ENCODE results near the gene SPATA9. TPM values are rescaled to one million over a fixed set of nuclear protein-coding genes. Genes with fewer than 3 reads are reported as not detected.

Gene SPATA9
- total RNA-seq, 1 donor from 2014 or later: not detected

GRCh38 chr5:95723632-95724369 lies 41.0 kb upstream of the SPATA9 start:
- no peak for TF ChIP-seq CTCF (conservative IDR thresholded peaks at IDR 0.05; ENCODE audit: low read depth, low read length)
- H3K4me3 ChIP-seq (ENCODE audit: low read depth, low read length): no peak overlapping the region
- no peak for DNase-seq (ENCODE audit: low read depth)

GRCh38 chr5:95721582-95722295 lies 38.9 kb upstream of the SPATA9 start:
- DNase-seq (ENCODE audit: low read depth): no peak
- H3K4me3 ChIP-seq (ENCODE audit: low read depth, low read length): no peak overlapping the region
- no peak for TF ChIP-seq CTCF (conservative IDR thresholded peaks at IDR 0.05; ENCODE audit: low read depth, low read length)

GRCh38 chr5:95720094-95720786 lies 37.4 kb upstream of the SPATA9 start:
- no peak for TF ChIP-seq CTCF (conservative IDR thresholded peaks at IDR 0.05; ENCODE audit: low read depth, low read length)
- DNase-seq (ENCODE audit: low read depth): no peak
- H3K4me3 ChIP-seq (ENCODE audit: low read depth, low read length): no peak overlapping the region

GRCh38 chr5:95718738-95719137 lies 35.9 kb upstream of the SPATA9 start:
- no peak overlapping the region for H3K4me3 ChIP-seq (ENCODE audit: low read depth, low read length)
- DNase-seq (ENCODE audit: low read depth): no peak
- no peak for TF ChIP-seq CTCF (conservative IDR thresholded peaks at IDR 0.05; ENCODE audit: low read depth, low read length)

- H3K4me3 ChIP-seq (ENCODE audit: low read depth, low read length): no peak overlapping the region
- no peak for TF ChIP-seq CTCF (conservative IDR thresholded peaks at IDR 0.05; ENCODE audit: low read depth, low read length)
- DNase-seq (ENCODE audit: low read depth): no peak
These were observed 35.4 kb upstream of the SPATA9 start for GRCh38 chr5:95718203-95718602.

- no peak for TF ChIP-seq CTCF (conservative IDR thresholded peaks at IDR 0.05; ENCODE audit: low read depth, low read length)
- DNase-seq (ENCODE audit: low read depth): no peak
- H3K4me3 ChIP-seq (ENCODE audit: low read depth, low read length): no peak overlapping the region
These were observed 34.6 kb upstream of the SPATA9 start for GRCh38 chr5:95717439-95717838.
